WTC11 (cell line): Measurements from ENCODE around the gene MYO7B.

ENCODE experiments used
- ATF2 ChIP-seq: sonication (generic); formaldehyde crosslinking; IDR thresholded peaks from 2 replicates; pipeline ENCODE4 v1.8.1; 2022; ENCODE audit warnings: low read depth, missing genetic modification reagents, borderline replicate concordance
- ATF3 ChIP-seq: sonication (generic); formaldehyde crosslinking; conservative IDR thresholded peaks from 2 replicates; pipeline ENCODE4 v1.8.1; 2022; ENCODE audit warnings: mild to moderate bottlenecking, missing genetic modification reagents
- CREM ChIP-seq: sonication (generic); formaldehyde crosslinking; IDR thresholded peaks from 2 replicates; pipeline ENCODE4 v1.8.1; 2022; ENCODE audit warnings: mild to moderate bottlenecking, missing genetic modification reagents, moderate library complexity
- CTCF ChIP-seq: fragments of 200-600 bp; IDR thresholded peaks from 2 replicates; pipeline ENCODE4 v1.8.0; 2022; ENCODE audit warnings: antibody characterized with exemption
- JUN ChIP-seq: sonication (generic); formaldehyde crosslinking; IDR thresholded peaks from 2 replicates; pipeline ENCODE4 v1.8.0; 2023; ENCODE audit warnings: mild to moderate bottlenecking, missing genetic modification reagents
- NFYB ChIP-seq: sonication (generic); formaldehyde crosslinking; conservative IDR thresholded peaks from 2 replicates; pipeline ENCODE4 v1.8.0; 2022; ENCODE audit warnings: low read depth, missing genetic modification reagents
- NR2C2 ChIP-seq: sonication (generic); formaldehyde crosslinking; IDR thresholded peaks from 2 replicates; pipeline ENCODE4 v1.8.0; 2022; ENCODE audit warnings: mild to moderate bottlenecking, missing genetic modification reagents
- PRRX2 ChIP-seq: fragments of 250-450 bp; sonication (Bioruptor Pico); IDR thresholded peaks from 2 replicates; pipeline ENCODE4 v1.8.0; 2021; ENCODE audit warnings: mild to moderate bottlenecking
- SP1 ChIP-seq: sonication (generic); formaldehyde crosslinking; conservative IDR thresholded peaks from 2 replicates; pipeline ENCODE4 v1.8.1; 2022; ENCODE audit warnings: missing genetic modification reagents
- USF2 ChIP-seq: sonication (generic); formaldehyde crosslinking; IDR thresholded peaks from 2 replicates; pipeline ENCODE4 v1.8.1; 2023; ENCODE audit warnings: mild to moderate bottlenecking, missing genetic modification reagents, moderate library complexity
- ZMAT4 ChIP-seq: fragments of 250-450 bp; sonication (Bioruptor Pico); IDR thresholded peaks from 2 replicates; pipeline ENCODE4 v1.9.0; 2021; ENCODE audit warnings: mild to moderate bottlenecking
- ZNF219 ChIP-seq: sonication (generic); formaldehyde crosslinking; IDR thresholded peaks from 2 replicates; pipeline ENCODE4 v1.8.0; 2023; ENCODE audit warnings: missing genetic modification reagents, mild to moderate bottlenecking, borderline replicate concordance
- ZNF317 ChIP-seq: sonication (generic); formaldehyde crosslinking; IDR thresholded peaks from 2 replicates; pipeline ENCODE4 v1.8.1; 2023; ENCODE audit warnings: low read depth, mild to moderate bottlenecking, moderate library complexity, missing genetic modification reagents, borderline replicate concordance

- TF ChIP-seq ATF3 (CRISPR knock-in tag) (no peak), CTCF (peak; percentile 58), JUN (CRISPR knock-in tag) (no peak), SP1 (CRISPR knock-in tag) (no peak), PRRX2 (CRISPR knock-in tag) (no peak), NR2C2 (CRISPR knock-in tag) (no peak), ZNF219 (CRISPR knock-in tag) (no peak), ZMAT4 (no peak), ATF2 (CRISPR knock-in tag) (no peak), ZNF317 (CRISPR knock-in tag) (no peak), USF2 (CRISPR knock-in tag) (no peak), NFYB (no peak), CREM (no peak)
These were observed 104.9 kb downstream of the MYO7B start for GRCh38 chr2:127640082-127641072.
